WTC11 (cell line): ENCODE results near the gene PLP2. TPM values are rescaled to one million over a fixed set of nuclear protein-coding genes. Genes with fewer than 3 reads are reported as not detected.

Experiments
- ATAC-seq: fragments of 200-7000 bp; cut with Tn5 transposase; 2 replicates; pipeline ENCODE4 v1.10.0; 2021; ENCODE audit warnings: mild to moderate bottlenecking, moderate library complexity
- CTCF ChIA-PET: fragments of 300-600 bp; sonication (Branson Sonifier 250); formaldehyde crosslinking; loops from one replicate; lab custom pipeline; 2021; ENCODE audit warnings: antibody characterized with exemption; lab: Charles Lee
- POLR2A ChIA-PET: fragments of 350-600 bp; sonication (Branson Sonifier 250); formaldehyde crosslinking; loops from one replicate; lab custom pipeline; 2021; ENCODE audit warnings: antibody characterized with exemption; lab: Charles Lee
- DNase-seq: peaks from one replicate; pipeline ENCODE4 v3.0.0; 2021; ENCODE audit warnings: low spot score
- H3K27ac Mint-ChIP-seq: 2 replicates; pipeline ENCODE4 v1.8.0; 2021; ENCODE audit warnings: mixed read lengths
- H3K27me3 Mint-ChIP-seq: 2 replicates; pipeline ENCODE4 v1.8.0; 2021; ENCODE audit warnings: low read depth, mild to moderate bottlenecking, moderate library complexity, mixed read lengths
- H3K36me3 Mint-ChIP-seq: 2 replicates; pipeline ENCODE4 v1.8.0; 2021; ENCODE audit warnings: mixed read lengths
- H3K4me1 Mint-ChIP-seq: 2 replicates; pipeline ENCODE4 v1.8.0; 2022; ENCODE audit warnings: mixed read lengths
- H3K4me3 Mint-ChIP-seq: 2 replicates; pipeline ENCODE4 v1.8.0; 2021; ENCODE audit warnings: mild to moderate bottlenecking, moderate library complexity, mixed read lengths
- H3K9me3 Mint-ChIP-seq: 2 replicates; pipeline ENCODE4 v1.8.0; 2021; ENCODE audit warnings: mixed read lengths
- ESRRA ChIP-seq: sonication (generic); formaldehyde crosslinking; IDR thresholded peaks from 2 replicates; pipeline ENCODE4 v1.8.1; 2022; ENCODE audit warnings: mild to moderate bottlenecking, missing genetic modification reagents, borderline replicate concordance
- ETV6 ChIP-seq: sonication (generic); formaldehyde crosslinking; IDR thresholded peaks from 2 replicates; pipeline ENCODE4 v1.8.1; 2022; ENCODE audit warnings: mild to moderate bottlenecking, missing genetic modification reagents
- FOXK1 ChIP-seq: sonication (generic); formaldehyde crosslinking; IDR thresholded peaks from 2 replicates; pipeline ENCODE4 v1.8.0; 2022; ENCODE audit warnings: mild to moderate bottlenecking, moderate library complexity, missing genetic modification reagents
- JUN ChIP-seq: sonication (generic); formaldehyde crosslinking; IDR thresholded peaks from 2 replicates; pipeline ENCODE4 v1.8.0; 2023; ENCODE audit warnings: mild to moderate bottlenecking, missing genetic modification reagents
- NFE2L1 ChIP-seq: sonication (generic); formaldehyde crosslinking; IDR thresholded peaks from 2 replicates; pipeline ENCODE4 v1.8.1; 2023; ENCODE audit warnings: missing genetic modification reagents
- NFYB ChIP-seq: sonication (generic); formaldehyde crosslinking; conservative IDR thresholded peaks from 2 replicates; pipeline ENCODE4 v1.8.0; 2022; ENCODE audit warnings: low read depth, missing genetic modification reagents
- OVOL2 ChIP-seq: fragments of 250-450 bp; sonication (Bioruptor Pico); IDR thresholded peaks from 2 replicates; pipeline ENCODE4 v1.9.0; 2021; ENCODE audit warnings: mild to moderate bottlenecking, borderline replicate concordance
- SMAD4 ChIP-seq: sonication (generic); formaldehyde crosslinking; IDR thresholded peaks from 2 replicates; pipeline ENCODE4 v1.8.0; 2022; ENCODE audit warnings: mild to moderate bottlenecking, missing genetic modification reagents
- ZNF416 ChIP-seq: fragments of 250-450 bp; sonication (Bioruptor Pico); IDR thresholded peaks from 2 replicates; pipeline ENCODE4 v1.9.0; 2021; ENCODE audit warnings: mild to moderate bottlenecking, inconsistent platforms
- total RNA-seq: library from RNA; stranded (reverse); gene quantifications from 3 replicates; pipeline ENCODE4 v1.2.3, GENCODE V29; 2021
- TF ChIP-seq, protein P1 (sequence below): fragments of 200-600 bp; IDR thresholded peaks from 2 replicates; pipeline ENCODE4 v1.8.0; 2022; ENCODE audit warnings: antibody characterized with exemption
- TF ChIP-seq, protein P2 (sequence below): sonication (generic); formaldehyde crosslinking; IDR thresholded peaks from 2 replicates; pipeline ENCODE4 v1.8.0; 2023; ENCODE audit warnings: missing genetic modification reagents, mild to moderate bottlenecking, borderline replicate concordance
- TF ChIP-seq, protein P3 (sequence below): fragments of 250-450 bp; sonication (Bioruptor Pico); IDR thresholded peaks from 2 replicates; pipeline ENCODE4 v1.9.0; 2021; ENCODE audit warnings: mild to moderate bottlenecking
- TF ChIP-seq, protein P4 (sequence below): sonication (generic); formaldehyde crosslinking; IDR thresholded peaks from 2 replicates; pipeline ENCODE4 v1.8.1; 2022; ENCODE audit warnings: mild to moderate bottlenecking, moderate library complexity, missing genetic modification reagents
- TF ChIP-seq, protein P5 (sequence below): sonication (generic); formaldehyde crosslinking; IDR thresholded peaks from 2 replicates; pipeline ENCODE4 v1.8.1; 2023; ENCODE audit warnings: mild to moderate bottlenecking, missing genetic modification reagents, moderate library complexity
- TF ChIP-seq, protein P6 (sequence below): fragments of 250-450 bp; sonication (Bioruptor Pico); conservative IDR thresholded peaks from 2 replicates; pipeline ENCODE4 v1.9.0; 2021; ENCODE audit warnings: mild to moderate bottlenecking
- TF ChIP-seq, protein P7 (sequence below): fragments of 250-450 bp; sonication (Bioruptor Pico); IDR thresholded peaks from 2 replicates; pipeline ENCODE4 v1.9.0; 2021; ENCODE audit warnings: mild to moderate bottlenecking
- TF ChIP-seq, protein P8 (sequence below): sonication (generic); formaldehyde crosslinking; conservative IDR thresholded peaks from 2 replicates; pipeline ENCODE4 v1.8.1; 2022; ENCODE audit warnings: mild to moderate bottlenecking, missing genetic modification reagents
- TF ChIP-seq, protein P9 (sequence below): sonication (generic); formaldehyde crosslinking; IDR thresholded peaks from 2 replicates; pipeline ENCODE4 v1.8.1; 2023; ENCODE audit warnings: mild to moderate bottlenecking, moderate library complexity, missing genetic modification reagents

The PLP2 gene
- total RNA-seq, 1 experiment from 2014 or later, result 12.4 TPM

DNA sequence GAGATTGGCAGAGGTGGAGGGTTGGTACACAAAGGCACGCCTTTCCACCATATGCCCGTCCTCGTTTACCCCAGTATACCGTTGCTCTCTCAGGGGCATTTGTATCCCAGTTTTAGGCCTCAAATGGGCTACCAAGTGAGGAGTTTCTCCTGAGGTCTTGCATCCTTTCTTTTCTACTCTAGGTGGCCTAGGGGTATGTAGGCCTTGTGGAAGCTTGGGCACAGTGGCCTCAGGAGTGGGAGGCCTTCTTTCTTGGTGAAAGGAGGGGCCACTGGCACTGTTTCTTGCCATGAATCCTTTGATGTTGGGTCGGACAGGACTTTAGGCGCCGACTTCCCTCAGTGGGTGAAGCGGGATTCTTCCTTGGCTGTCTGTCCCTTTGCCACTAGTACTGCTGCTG, 24.4 kb upstream of the PLP2 start:
- H3K27me3 Mint-ChIP-seq, result peaks cover 2% of the 10 kb centered on the region; the same call in 1 of the 2 replicates

DNA sequence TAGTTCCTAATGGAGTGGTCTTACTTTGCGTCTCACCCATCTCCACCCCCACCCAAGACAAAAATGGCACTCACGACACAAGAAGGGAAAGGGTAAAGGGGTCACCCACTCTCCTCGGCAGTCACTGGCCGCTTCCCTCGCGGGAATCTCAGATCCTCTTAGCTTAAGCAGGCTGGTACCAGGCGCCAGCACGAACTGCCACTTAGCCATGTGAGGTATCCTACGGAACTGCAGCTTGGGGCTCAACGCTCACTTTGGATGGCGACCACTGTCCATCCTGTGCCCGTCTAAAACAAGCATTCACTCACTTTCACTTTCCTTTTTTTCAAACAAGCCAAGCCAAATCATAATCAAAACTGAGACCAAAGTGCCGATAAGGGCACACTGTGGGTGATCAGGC, 23.8 kb upstream of the PLP2 start:
- DNase-seq, result no peak
- Mint-ChIP-seq H3K4me1 (no peaks in the 10 kb centered on the region), H3K36me3 (no peaks in the 10 kb centered on the region)
- TF ChIP-seq, protein P1, sequence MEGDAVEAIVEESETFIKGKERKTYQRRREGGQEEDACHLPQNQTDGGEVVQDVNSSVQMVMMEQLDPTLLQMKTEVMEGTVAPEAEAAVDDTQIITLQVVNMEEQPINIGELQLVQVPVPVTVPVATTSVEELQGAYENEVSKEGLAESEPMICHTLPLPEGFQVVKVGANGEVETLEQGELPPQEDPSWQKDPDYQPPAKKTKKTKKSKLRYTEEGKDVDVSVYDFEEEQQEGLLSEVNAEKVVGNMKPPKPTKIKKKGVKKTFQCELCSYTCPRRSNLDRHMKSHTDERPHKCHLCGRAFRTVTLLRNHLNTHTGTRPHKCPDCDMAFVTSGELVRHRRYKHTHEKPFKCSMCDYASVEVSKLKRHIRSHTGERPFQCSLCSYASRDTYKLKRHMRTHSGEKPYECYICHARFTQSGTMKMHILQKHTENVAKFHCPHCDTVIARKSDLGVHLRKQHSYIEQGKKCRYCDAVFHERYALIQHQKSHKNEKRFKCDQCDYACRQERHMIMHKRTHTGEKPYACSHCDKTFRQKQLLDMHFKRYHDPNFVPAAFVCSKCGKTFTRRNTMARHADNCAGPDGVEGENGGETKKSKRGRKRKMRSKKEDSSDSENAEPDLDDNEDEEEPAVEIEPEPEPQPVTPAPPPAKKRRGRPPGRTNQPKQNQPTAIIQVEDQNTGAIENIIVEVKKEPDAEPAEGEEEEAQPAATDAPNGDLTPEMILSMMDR, result no peak
- TF ChIP-seq OVOL2 (CRISPR knock-in tag) (no peak), ESRRA (no peak), NFYB (CRISPR knock-in tag) (no peak), JUN (CRISPR knock-in tag) (no peak), ETV6 (CRISPR knock-in tag) (no peak)
- TF ChIP-seq, protein P2, sequence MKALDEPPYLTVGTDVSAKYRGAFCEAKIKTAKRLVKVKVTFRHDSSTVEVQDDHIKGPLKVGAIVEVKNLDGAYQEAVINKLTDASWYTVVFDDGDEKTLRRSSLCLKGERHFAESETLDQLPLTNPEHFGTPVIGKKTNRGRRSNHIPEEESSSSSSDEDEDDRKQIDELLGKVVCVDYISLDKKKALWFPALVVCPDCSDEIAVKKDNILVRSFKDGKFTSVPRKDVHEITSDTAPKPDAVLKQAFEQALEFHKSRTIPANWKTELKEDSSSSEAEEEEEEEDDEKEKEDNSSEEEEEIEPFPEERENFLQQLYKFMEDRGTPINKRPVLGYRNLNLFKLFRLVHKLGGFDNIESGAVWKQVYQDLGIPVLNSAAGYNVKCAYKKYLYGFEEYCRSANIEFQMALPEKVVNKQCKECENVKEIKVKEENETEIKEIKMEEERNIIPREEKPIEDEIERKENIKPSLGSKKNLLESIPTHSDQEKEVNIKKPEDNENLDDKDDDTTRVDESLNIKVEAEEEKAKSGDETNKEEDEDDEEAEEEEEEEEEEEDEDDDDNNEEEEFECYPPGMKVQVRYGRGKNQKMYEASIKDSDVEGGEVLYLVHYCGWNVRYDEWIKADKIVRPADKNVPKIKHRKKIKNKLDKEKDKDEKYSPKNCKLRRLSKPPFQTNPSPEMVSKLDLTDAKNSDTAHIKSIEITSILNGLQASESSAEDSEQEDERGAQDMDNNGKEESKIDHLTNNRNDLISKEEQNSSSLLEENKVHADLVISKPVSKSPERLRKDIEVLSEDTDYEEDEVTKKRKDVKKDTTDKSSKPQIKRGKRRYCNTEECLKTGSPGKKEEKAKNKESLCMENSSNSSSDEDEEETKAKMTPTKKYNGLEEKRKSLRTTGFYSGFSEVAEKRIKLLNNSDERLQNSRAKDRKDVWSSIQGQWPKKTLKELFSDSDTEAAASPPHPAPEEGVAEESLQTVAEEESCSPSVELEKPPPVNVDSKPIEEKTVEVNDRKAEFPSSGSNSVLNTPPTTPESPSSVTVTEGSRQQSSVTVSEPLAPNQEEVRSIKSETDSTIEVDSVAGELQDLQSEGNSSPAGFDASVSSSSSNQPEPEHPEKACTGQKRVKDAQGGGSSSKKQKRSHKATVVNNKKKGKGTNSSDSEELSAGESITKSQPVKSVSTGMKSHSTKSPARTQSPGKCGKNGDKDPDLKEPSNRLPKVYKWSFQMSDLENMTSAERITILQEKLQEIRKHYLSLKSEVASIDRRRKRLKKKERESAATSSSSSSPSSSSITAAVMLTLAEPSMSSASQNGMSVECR (CRISPR knock-in tag), result no peak
- TF ChIP-seq, protein P3, sequence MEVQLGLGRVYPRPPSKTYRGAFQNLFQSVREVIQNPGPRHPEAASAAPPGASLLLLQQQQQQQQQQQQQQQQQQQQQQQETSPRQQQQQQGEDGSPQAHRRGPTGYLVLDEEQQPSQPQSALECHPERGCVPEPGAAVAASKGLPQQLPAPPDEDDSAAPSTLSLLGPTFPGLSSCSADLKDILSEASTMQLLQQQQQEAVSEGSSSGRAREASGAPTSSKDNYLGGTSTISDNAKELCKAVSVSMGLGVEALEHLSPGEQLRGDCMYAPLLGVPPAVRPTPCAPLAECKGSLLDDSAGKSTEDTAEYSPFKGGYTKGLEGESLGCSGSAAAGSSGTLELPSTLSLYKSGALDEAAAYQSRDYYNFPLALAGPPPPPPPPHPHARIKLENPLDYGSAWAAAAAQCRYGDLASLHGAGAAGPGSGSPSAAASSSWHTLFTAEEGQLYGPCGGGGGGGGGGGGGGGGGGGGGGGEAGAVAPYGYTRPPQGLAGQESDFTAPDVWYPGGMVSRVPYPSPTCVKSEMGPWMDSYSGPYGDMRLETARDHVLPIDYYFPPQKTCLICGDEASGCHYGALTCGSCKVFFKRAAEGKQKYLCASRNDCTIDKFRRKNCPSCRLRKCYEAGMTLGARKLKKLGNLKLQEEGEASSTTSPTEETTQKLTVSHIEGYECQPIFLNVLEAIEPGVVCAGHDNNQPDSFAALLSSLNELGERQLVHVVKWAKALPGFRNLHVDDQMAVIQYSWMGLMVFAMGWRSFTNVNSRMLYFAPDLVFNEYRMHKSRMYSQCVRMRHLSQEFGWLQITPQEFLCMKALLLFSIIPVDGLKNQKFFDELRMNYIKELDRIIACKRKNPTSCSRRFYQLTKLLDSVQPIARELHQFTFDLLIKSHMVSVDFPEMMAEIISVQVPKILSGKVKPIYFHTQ (CRISPR knock-in tag), result no peak
- TF ChIP-seq, protein P4, sequence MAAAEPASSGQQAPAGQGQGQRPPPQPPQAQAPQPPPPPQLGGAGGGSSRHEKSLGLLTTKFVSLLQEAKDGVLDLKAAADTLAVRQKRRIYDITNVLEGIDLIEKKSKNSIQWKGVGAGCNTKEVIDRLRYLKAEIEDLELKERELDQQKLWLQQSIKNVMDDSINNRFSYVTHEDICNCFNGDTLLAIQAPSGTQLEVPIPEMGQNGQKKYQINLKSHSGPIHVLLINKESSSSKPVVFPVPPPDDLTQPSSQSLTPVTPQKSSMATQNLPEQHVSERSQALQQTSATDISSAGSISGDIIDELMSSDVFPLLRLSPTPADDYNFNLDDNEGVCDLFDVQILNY, result no peak
- TF ChIP-seq, all 79 proteins: peak for 0
- Mint-ChIP-seq H3K27me3 (peaks cover 2% of the 10 kb centered on the region; the same call in 1 of the 2 replicates), H3K27ac (no peak overlapping the region), H3K4me3 (no peak overlapping the region), H3K9me3 (no peaks in the 10 kb centered on the region)
- no peak for ATAC-seq
- ChIA-PET CTCF (interaction anchor here (0.6 to 1.0 kb wide), 2 partner anchors 8 to 1716 kb away, joined by 3 to 5 read pairs; no protein-coding TSS in a partner anchor), POLR2A (no interaction called here)

More for the DNA sequence above, 24.4 kb upstream of the PLP2 start:
- no peaks in the 10 kb centered on the region for H3K4me1 Mint-ChIP-seq
- CTCF ChIA-PET, result interaction anchor here (0.6 to 1.0 kb wide), 2 partner anchors 9 to 1716 kb away, joined by 3 to 5 read pairs; no protein-coding TSS in a partner anchor
- DNase-seq (no peak), ATAC-seq (no peak)
- H3K4me3 Mint-ChIP-seq, result no peak overlapping the region
- POLR2A ChIA-PET, result no interaction called here
- H3K27ac Mint-ChIP-seq, result no peak overlapping the region
- TF ChIP-seq, protein P5, sequence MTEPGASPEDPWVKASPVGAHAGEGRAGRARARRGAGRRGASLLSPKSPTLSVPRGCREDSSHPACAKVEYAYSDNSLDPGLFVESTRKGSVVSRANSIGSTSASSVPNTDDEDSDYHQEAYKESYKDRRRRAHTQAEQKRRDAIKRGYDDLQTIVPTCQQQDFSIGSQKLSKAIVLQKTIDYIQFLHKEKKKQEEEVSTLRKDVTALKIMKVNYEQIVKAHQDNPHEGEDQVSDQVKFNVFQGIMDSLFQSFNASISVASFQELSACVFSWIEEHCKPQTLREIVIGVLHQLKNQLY (CRISPR knock-in tag), result no peak
- TF ChIP-seq, protein P6, sequence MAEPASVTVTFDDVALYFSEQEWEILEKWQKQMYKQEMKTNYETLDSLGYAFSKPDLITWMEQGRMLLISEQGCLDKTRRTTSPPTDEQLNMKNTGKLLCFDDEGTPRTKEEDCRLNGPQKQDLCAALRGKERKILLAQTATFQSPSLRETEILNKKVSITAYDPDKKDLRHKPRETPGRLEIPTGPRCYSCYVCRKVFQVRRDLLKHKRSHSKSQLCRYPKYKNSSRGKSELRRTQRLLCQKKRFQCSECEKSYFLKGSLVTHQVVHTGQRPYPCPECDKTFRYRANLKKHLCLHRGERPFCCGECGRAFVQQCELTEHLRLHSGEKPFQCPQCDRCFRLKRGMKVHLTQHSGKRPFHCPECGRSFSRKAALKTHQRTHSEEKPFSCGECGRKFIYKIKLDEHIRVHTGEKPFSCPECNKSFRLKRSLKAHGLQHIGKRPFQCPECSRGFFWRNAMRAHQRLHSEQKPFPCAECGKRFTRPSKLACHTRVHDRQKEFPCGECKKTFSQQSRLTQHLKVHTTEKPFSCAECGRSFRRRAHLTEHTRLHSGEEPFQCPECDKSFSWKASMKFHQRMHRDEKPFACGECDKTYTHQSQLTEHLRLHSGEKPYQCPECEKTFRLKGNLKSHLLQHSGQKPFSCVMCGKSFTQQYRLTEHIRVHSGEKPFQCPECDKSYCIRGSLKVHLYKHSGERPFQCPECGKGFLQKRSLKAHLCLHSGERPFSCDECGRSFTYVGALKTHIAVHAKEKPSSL (CRISPR knock-in tag), result no peak
- no peak for TF ChIP-seq FOXK1 (CRISPR knock-in tag)
- TF ChIP-seq, protein P7, sequence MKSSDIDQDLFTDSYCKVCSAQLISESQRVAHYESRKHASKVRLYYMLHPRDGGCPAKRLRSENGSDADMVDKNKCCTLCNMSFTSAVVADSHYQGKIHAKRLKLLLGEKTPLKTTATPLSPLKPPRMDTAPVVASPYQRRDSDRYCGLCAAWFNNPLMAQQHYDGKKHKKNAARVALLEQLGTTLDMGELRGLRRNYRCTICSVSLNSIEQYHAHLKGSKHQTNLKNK (CRISPR knock-in tag), result no peak
- TF ChIP-seq, protein P8, sequence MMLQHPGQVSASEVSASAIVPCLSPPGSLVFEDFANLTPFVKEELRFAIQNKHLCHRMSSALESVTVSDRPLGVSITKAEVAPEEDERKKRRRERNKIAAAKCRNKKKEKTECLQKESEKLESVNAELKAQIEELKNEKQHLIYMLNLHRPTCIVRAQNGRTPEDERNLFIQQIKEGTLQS, result no peak
- TF ChIP-seq ZNF416 (CRISPR knock-in tag), result no peak
- no peak for TF ChIP-seq NFE2L1 (CRISPR knock-in tag)
- TF ChIP-seq, protein P9, sequence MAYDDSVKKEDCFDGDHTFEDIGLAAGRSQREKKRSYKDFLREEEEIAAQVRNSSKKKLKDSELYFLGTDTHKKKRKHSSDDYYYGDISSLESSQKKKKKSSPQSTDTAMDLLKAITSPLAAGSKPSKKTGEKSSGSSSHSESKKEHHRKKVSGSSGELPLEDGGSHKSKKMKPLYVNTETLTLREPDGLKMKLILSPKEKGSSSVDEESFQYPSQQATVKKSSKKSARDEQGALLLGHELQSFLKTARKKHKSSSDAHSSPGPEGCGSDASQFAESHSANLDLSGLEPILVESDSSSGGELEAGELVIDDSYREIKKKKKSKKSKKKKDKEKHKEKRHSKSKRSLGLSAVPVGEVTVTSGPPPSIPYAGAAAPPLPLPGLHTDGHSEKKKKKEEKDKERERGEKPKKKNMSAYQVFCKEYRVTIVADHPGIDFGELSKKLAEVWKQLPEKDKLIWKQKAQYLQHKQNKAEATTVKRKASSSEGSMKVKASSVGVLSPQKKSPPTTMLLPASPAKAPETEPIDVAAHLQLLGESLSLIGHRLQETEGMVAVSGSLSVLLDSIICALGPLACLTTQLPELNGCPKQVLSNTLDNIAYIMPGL (CRISPR knock-in tag), result no peak
- no peak for TF ChIP-seq SMAD4
- H3K36me3 Mint-ChIP-seq, result no peaks in the 10 kb centered on the region
- no peaks in the 10 kb centered on the region for H3K9me3 Mint-ChIP-seq
